WTC11 (cell line): ENCODE data around the gene NECAB2.

ENCODE experiments used
- IRF2 ChIP-seq: sonication (generic); formaldehyde crosslinking; IDR thresholded peaks from 2 replicates; pipeline ENCODE4 v1.8.0; 2022; ENCODE audit warnings: low read depth, missing genetic modification reagents, borderline replicate concordance
- JUN ChIP-seq: sonication (generic); formaldehyde crosslinking; IDR thresholded peaks from 2 replicates; pipeline ENCODE4 v1.8.0; 2023; ENCODE audit warnings: mild to moderate bottlenecking, missing genetic modification reagents
- PRRX2 ChIP-seq: fragments of 250-450 bp; sonication (Bioruptor Pico); IDR thresholded peaks from 2 replicates; pipeline ENCODE4 v1.8.0; 2021; ENCODE audit warnings: mild to moderate bottlenecking
- USF2 ChIP-seq: sonication (generic); formaldehyde crosslinking; IDR thresholded peaks from 2 replicates; pipeline ENCODE4 v1.8.1; 2023; ENCODE audit warnings: mild to moderate bottlenecking, missing genetic modification reagents, moderate library complexity
- ZNF138 ChIP-seq: sonication (generic); formaldehyde crosslinking; conservative IDR thresholded peaks from 2 replicates; pipeline ENCODE4 v1.8.1; 2022; ENCODE audit warnings: mild to moderate bottlenecking, moderate library complexity, missing genetic modification reagents
- ZNF232 ChIP-seq: sonication (generic); formaldehyde crosslinking; IDR thresholded peaks from 2 replicates; pipeline ENCODE4 v1.8.0; 2022; ENCODE audit warnings: mild to moderate bottlenecking, missing genetic modification reagents
- ZNF396 ChIP-seq: fragments of 250-450 bp; sonication (Bioruptor Pico); IDR thresholded peaks from 2 replicates; pipeline ENCODE4 v1.8.0; 2021; ENCODE audit warnings: mild to moderate bottlenecking, moderate library complexity, borderline replicate concordance
- ZNF423 ChIP-seq: fragments of 250-450 bp; sonication (Bioruptor Pico); IDR thresholded peaks from 2 replicates; pipeline ENCODE4 v2.1.2; 2022; ENCODE audit warnings: mild to moderate bottlenecking, moderate library complexity
- TF ChIP-seq, protein P1 (sequence below): sonication (generic); formaldehyde crosslinking; IDR thresholded peaks from 2 replicates; pipeline ENCODE4 v1.8.0; 2022; ENCODE audit warnings: missing genetic modification reagents
- TF ChIP-seq, protein P2 (sequence below): fragments of 200-600 bp; IDR thresholded peaks from 2 replicates; pipeline ENCODE4 v1.8.0; 2022; ENCODE audit warnings: antibody characterized with exemption

DNA sequence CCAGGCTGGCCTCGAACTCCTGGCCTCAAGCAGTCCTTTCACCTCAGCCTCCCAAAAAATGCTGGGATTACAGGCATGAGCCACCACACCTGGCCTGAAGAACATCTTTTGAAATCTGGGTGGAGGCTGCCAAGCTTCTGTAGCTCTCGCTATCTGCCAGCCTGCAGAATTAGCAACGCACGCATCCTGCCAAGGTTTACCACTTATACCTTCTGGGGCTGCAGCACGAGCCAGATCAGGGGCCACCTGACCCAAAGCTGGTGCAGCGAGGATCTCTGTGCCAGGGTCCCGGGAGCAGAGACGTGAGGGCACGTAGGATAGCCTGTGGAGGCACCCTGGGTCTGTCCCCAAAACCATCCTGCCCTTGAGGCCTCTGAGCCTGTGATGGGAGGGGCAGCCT, 52.3 kb downstream of the NECAB2 start:
- TF ChIP-seq, protein P1, sequence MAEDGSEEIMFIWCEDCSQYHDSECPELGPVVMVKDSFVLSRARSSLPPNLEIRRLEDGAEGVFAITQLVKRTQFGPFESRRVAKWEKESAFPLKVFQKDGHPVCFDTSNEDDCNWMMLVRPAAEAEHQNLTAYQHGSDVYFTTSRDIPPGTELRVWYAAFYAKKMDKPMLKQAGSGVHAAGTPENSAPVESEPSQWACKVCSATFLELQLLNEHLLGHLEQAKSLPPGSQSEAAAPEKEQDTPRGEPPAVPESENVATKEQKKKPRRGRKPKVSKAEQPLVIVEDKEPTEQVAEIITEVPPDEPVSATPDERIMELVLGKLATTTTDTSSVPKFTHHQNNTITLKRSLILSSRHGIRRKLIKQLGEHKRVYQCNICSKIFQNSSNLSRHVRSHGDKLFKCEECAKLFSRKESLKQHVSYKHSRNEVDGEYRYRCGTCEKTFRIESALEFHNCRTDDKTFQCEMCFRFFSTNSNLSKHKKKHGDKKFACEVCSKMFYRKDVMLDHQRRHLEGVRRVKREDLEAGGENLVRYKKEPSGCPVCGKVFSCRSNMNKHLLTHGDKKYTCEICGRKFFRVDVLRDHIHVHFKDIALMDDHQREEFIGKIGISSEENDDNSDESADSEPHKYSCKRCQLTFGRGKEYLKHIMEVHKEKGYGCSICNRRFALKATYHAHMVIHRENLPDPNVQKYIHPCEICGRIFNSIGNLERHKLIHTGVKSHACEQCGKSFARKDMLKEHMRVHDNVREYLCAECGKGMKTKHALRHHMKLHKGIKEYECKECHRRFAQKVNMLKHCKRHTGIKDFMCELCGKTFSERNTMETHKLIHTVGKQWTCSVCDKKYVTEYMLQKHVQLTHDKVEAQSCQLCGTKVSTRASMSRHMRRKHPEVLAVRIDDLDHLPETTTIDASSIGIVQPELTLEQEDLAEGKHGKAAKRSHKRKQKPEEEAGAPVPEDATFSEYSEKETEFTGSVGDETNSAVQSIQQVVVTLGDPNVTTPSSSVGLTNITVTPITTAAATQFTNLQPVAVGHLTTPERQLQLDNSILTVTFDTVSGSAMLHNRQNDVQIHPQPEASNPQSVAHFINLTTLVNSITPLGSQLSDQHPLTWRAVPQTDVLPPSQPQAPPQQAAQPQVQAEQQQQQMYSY (CRISPR knock-in tag) = no peak
- TF ChIP-seq, protein P2, sequence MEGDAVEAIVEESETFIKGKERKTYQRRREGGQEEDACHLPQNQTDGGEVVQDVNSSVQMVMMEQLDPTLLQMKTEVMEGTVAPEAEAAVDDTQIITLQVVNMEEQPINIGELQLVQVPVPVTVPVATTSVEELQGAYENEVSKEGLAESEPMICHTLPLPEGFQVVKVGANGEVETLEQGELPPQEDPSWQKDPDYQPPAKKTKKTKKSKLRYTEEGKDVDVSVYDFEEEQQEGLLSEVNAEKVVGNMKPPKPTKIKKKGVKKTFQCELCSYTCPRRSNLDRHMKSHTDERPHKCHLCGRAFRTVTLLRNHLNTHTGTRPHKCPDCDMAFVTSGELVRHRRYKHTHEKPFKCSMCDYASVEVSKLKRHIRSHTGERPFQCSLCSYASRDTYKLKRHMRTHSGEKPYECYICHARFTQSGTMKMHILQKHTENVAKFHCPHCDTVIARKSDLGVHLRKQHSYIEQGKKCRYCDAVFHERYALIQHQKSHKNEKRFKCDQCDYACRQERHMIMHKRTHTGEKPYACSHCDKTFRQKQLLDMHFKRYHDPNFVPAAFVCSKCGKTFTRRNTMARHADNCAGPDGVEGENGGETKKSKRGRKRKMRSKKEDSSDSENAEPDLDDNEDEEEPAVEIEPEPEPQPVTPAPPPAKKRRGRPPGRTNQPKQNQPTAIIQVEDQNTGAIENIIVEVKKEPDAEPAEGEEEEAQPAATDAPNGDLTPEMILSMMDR = no peak
- no peak for TF ChIP-seq ZNF423 (CRISPR knock-in tag)
- TF ChIP-seq IRF2 (CRISPR knock-in tag) = no peak
- TF ChIP-seq USF2 (CRISPR knock-in tag) = no peak
- no peak for TF ChIP-seq PRRX2 (CRISPR knock-in tag)
- no peak for TF ChIP-seq JUN (CRISPR knock-in tag)
- TF ChIP-seq ZNF138 (CRISPR knock-in tag) = no peak
- no peak for TF ChIP-seq ZNF232 (CRISPR knock-in tag)
- TF ChIP-seq ZNF396 = no peak
